ENCODE results near the gene MYOG.

The MYOG gene

DNA sequence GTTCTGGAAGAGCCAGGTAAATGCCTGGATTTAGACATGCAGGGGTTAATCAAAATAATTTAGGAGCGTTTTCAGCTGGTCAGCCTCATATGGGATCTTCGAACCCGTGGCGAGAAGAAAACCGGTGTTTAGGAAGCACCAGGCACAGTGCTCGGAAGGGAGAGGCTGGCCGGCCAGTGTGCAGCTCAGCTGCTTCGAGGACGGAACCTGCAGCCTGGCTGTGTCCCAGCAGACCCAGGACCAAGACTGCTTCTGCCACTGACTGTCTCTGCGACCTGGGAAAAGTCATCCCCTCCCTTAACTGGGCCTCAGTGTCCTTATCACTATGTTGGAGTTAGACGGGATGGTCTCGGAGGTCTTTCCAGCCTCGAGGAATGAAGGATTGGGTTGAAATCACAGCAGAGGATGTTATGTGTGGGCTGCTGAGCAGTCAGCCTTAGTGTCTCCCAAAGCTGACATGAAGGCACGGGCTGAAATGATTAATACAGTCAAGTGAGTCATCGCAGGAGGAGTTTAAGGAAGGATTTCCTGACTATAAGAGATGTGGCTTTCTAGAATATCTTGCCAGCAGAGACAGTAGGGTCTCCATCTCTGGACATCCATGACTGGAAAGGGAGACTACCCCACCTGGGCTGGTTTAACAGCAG lies 38.7 kb downstream of the MYOG start:
- DNase-seq (ENCODE audit: low spot score) = peak; percentile 87

DNA sequence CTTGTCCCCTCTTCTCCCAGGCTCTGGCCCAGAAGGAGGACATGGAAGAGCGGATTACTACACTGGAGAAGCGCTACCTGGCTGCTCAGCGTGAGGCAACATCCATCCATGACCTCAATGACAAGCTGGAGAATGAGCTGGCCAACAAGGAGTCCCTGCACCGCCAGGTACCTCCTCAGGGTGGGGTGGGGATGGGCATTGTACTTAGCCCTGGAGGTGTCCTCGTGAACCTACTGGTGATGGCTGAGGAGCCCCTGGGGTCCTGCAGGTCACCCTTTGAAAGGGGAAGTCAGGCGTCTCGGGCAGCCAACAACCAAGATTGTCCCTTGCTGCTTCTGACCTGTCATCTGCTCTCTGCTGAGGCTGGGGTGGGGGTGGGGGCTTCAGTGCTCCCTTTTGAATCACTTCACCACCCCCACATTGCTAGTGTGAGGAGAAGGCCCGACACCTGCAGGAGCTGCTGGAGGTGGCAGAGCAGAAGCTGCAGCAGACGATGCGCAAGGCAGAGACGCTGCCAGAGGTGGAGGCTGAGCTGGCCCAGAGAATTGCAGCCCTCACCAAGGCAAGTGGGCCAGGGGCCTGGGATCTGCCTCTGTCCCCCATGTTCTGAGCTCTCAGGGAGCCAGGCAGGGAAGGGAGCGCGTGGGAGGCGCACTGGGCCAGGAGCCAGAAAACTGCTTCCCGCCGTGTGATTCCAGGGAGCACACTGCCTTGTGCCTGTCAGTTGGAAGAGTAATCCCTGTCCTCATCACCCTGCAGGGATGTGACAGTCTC lies 39.8 kb downstream of the MYOG start:
- DNase-seq (ENCODE audit: low spot score) = no peak

DNA sequence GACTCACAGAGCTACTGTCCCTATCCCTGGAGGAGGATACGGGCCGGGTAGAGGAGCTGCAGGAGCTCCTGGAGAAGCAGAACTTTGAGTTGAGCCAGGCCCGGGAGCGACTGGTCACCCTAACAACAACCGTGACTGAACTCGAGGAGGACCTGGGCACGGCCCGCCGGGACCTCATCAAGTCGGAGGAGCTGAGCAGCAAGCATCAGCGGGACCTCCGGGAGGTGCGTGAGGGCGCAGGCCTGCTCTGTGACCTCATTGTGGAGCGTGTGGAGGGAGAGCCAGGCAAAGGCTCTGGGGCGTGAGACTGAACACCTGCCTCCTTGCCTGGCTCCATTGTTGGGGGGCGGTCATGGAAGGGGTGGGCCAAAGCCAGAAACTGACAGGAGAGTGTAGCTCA lies 40.5 kb downstream of the MYOG start:
- no peak for DNase-seq (ENCODE audit: low spot score)

DNA sequence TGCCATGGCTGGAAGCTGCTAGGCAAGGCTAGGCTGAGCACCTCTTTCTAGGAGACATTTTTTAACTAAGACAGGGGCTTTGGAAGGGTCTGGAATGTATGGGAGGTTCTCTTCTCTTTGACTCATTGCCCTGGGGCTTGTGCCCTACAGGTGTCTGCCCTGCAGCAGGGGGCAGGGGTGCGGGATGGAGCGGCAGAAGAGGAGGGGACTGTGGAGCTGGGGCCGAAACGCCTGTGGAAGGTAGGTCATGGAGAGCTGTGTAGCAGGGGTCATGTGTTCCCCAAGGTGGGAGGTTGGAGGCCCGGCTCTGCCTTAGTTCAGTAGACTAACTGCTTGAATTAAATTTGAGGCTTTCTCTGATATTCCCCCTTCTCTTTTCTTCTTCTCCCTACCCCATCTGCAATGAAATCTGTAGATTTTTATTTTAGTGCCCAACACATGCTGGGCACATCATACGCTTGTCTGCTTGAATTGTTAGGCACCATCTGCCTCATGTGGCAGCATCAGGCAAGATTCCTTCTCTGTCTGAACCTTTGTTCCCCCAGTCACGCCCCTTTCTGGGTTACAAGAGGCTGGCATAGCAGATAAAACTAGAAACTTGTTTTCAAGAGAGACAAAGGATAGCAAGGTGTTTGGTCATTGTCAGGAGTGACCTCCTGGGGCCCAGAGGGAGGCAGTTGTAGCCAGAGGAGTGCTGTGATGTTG lies 41.1 kb downstream of the MYOG start:
- DNase-seq (ENCODE audit: low spot score) = no peak

DNA sequence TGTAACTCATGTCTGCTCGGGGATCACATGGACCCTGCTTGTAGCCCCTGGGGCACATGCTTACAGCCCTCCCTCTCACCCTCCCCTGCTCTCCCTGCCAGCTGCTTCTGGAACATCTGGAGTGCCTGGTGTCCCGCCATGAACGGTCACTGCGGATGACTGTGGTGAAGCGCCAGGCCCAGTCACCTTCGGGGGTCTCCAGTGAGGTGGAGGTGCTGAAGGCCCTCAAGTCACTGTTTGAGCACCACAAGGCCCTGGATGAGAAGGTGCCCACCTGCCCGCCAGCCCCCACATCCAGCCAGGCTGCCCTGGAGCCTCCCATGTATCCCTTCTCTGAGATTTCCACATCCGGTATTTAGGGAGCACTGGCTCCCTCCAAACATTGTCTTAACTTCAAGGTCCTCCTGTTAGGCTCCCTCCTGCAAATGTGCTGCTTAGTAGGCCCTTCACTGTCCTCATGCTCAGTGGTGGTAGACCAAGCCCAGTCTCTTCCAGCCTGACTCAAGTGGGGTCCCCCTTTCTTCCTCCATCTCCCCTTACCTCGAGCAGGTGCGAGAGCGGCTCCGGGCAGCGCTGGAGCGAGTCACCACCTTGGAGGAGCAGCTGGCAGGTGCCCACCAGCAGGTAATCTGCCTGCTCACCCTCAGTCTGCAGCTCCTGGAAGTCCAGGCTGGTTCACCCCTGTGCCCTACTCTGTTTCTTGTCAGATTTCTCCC lies 41.8 kb downstream of the MYOG start:
- no peak for DNase-seq (ENCODE audit: low spot score)

DNA sequence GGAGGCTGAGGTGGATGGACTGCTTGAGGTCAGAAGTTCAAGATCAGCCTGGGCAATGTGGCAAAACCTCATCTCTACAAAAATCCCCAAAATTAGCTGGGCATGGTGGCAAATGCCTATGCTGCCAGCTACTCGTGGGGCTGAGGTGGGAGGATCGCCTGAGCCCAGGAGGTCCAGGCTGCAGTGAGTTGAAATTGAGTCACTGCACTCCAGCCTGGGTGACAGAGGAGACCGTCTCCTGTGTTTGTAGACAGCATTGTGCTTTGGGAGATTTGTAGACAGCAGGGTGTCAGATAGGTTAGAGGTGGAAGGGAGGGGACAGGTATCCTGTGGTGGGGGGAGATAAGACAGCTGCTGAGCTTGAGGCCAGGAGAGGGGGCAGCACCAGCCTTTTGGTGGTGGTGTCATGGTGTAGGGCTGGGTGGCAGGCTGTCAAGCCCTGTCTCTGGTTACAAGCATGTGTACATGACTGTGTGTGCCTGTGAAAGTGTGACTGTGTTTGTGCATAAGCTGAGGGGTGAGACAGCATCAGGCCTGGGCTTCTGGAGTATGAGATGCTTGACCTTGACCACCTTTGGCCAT lies 44.4 kb downstream of the MYOG start:
- DNase-seq (ENCODE audit: low spot score) = no peak

DNA sequence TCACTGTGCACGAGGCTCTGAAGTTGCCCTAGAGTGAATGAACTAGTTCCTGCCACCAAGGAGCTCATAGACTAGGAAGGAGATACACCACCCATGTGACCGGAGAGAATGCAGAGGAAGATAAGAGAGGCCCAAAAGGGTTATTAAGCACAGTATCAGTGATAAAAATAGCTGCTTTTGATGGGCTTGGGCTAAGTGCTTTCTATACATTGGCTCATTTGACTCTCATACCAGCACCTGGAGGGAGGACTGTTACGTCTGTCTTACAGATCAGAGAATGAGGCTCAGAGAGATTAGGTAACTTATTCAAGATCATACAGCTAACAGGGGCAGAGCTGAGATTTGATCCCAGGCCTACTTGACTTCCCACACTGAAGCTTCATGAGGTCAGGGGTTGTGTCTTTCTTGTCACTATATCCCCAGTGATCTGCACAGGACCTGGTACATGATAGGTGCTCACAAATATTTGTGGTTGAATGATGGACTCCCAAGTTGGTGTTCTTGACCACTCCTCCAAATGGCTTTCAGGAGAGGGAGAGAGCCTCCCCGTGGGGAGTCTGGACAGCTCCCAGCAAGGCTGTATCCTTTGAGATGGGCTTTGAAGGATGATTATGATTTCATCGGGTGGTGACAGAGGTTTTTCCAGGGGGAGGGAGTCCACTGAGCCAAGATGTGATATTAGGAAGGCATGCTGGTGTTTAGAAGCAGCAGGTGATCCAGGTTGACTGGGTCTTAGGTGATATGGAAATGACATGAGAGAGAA lies 45.1 kb downstream of the MYOG start:
- DNase-seq (ENCODE audit: low spot score) = no peak

DNA sequence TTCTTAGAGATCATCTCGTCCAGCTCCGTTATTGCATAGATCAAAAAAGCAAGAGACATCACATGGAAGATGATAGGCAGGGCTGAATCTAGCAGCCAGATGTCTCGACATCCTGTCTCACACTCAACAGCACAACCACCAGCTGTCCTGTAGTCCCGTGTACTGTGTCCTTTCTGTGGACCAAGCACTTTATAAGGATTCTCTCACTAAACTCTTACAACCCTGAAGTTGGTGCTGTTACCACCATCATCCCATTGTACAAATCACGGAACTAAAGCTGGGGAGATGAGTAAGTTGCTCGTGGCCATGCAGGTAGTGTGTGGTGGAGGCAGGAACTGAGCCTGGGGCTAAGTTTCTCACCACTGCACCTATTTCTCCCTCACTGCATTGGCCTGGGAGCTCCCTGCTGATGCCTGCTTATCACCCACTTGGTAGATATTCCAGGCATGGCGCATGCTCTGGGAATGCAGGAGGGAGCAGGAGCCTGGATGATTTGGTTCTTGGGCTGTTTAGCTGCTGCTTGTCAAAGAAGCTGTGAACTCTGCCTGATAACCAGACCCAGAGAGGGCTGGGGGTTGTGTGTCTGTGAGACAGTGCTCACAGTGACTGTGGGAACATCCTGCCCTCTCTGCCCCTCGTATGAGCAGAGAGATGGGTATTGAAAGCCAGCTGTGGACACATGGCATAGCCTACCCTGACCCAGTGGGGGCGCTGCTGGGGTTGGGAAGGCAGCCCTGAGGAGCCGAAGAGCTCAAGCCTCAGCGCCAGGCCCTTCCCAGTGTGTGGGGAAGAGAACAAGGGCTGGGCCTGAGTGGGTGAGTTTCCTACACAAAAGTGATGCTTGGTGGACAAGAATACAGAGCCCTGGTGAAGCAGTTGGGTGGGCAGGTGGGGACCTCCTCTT lies 46.0 kb downstream of the MYOG start:
- no peak for DNase-seq (ENCODE audit: low spot score)

DNA sequence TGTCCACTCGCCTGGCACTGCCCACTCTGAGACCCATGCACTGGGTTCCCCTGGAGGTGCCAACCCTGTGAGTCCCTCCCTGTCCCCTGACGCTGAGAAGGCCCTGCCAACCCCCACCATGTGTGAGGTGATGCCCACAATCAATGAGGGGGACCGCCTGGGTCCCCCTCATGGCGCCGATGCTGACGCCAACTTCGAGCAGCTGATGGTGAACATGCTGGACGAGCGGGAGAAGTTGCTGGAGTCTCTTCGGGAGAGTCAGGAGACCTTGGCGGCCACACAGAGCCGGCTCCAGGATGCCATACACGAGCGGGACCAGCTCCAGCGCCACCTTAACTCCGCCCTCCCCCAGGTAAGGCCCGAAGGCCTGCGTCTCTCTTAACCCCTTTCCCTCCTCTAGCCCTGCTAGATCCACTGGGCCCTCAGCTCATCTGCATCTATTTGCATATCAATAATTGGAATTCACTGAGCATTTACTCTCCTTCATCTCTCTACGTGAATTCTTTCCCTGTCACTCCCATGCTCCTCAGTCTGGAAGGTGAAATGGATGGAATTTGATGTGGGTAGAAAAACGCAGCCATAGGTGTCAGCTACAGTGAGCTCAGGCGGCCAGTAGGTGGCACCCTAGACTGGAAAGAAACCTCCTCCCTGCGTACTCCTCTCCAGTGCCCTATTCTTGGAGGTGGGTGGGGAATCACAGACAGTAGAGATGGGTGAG lies 46.8 kb downstream of the MYOG start:
- DNase-seq (ENCODE audit: low spot score) = peak; percentile 68

DNA sequence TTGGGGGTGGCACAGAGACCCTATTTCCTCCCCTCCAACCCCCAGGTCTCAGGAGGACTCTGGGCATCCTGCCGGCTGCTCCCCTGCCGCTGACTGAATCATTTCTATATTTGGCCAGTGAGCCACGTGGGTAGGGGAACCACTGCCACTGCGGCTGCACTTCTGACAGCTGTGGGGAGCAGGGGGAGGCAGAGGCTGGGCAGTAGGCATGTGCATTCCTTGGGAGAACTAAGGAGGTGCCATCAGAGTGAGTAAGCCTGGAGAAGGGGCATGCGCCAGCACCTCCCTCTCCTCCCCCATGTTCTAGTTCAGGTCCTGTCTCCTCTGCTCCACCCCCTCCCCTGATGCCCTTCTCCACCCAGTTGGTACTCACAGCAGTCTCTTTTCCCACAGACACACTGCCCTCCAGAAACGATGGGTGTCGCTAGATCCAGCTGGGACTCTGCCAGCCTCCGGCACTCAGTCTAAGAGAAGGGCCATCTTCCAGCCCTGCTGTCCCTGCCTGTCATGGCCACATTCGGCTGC lies 47.5 kb downstream of the MYOG start:
- DNase-seq (ENCODE audit: low spot score) = peak; percentile 40

DNA sequence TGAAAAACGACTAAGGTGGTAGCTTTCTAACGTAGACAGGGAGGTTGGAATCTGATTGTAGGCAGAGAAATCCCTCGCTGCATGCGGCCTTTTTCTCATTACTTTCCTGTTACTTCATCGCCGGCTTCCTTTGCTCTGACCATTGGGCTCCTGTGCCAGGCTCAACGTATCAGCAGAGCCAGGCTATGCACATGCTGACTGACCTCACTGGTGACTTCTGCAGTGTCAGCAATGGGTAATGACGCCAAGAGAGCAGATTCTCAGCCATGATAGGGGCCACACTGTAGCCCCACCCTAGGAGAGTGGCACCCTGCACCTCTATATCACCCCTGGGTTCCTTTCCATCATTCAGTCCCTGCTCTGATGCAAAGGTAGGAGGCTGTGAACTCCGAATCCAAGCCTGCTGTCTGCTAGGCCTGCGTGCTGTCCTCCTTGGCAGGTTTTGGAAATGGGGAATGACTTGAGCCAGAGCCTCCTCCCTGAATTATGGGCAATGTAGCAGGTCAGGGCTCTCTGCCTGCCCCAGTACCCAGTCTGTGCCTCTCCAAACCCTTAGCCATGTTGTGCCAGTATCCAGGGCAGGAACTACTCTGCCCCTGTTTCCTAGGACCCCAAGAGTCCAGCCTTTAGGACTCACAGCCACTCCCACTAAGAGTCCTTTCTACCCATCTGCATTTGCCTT lies 48.2 kb downstream of the MYOG start:
- DNase-seq (ENCODE audit: low spot score) = no peak

DNA sequence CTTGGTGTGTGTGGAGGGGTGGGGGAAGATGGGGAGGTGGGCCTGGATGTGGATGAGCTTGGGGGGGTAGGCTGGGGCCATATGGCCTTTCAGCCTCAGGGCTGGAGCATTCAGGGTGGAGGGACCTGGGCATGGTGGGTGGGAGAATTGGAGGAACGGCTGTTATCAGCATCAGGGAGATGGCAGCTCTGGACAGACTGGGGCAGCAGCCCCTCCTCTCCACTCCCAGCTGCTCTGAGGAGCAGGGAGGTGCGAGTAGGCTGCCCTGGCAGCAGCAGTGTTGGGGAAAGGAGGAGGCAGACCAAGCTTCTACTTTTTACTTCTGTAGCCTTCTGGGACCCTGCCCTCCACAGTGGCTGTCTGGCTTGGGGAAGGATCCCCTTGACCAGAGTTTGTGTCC lies 49.3 kb downstream of the MYOG start:
- DNase-seq (ENCODE audit: low spot score) = no peak

DNA sequence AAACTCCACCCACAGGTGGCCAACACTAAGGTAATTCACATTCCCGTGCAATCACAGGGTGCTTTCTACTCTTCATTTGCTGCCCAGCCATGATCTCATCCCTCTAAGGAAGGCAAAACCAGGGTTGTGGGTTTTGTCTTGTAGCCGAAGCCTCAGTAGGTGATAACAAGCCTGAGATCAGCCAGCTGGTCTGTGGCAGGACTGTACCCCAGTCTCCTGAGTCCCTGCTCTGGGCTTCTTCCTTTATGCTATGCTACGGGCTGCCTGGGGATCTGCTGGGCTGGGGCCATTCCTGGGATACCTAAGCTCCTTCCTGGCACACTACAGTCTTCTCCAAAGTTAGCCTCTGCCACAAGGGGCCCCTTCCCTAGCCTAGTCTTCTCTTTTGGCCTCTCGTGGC lies 49.7 kb downstream of the MYOG start:
- no peak for DNase-seq (ENCODE audit: low spot score)

DNA sequence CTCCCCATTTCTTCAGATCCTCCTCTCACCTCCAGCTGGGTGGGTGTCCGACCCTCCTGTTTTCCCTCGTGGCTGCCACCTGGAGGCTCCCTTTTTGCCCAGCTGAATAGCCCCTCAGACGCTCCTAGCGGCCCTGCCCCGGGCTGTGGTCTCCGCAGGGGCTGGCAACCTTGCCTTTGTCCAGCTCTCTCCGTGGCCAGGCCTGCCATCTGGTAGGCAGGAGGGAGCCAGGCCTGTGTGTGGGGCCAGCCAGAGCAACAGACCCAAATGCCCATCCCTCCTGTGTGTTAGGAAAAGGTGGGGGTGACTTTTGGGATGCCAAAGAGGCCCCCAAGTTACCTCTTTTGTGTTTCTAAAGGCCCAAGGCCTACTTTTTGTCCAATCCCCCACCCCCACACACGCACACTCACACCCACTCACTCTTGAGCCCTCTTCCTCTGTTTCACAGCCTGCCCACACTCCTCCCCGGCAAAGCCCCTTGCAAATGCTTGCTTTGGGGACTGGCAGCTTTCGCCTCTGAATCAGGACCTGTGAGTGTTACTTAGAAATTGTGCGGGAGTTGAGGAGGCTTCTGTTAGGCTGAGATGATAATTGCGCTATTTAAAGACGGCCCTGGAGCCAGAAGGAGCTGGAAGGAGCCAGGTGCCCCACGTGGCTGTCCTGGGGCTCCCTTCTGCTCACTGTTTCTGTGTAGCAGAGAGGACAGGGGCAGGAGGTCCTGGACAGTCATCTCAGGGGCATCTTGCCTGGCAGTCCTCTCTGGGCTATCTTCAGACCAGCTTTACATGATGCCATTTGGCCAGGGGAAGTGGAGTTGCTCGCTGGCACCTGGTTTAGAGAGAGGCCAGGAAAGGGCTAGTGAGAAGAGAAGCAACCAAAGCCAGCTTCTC lies 50.5 kb downstream of the MYOG start:
- no peak for DNase-seq (ENCODE audit: low spot score)

DNA sequence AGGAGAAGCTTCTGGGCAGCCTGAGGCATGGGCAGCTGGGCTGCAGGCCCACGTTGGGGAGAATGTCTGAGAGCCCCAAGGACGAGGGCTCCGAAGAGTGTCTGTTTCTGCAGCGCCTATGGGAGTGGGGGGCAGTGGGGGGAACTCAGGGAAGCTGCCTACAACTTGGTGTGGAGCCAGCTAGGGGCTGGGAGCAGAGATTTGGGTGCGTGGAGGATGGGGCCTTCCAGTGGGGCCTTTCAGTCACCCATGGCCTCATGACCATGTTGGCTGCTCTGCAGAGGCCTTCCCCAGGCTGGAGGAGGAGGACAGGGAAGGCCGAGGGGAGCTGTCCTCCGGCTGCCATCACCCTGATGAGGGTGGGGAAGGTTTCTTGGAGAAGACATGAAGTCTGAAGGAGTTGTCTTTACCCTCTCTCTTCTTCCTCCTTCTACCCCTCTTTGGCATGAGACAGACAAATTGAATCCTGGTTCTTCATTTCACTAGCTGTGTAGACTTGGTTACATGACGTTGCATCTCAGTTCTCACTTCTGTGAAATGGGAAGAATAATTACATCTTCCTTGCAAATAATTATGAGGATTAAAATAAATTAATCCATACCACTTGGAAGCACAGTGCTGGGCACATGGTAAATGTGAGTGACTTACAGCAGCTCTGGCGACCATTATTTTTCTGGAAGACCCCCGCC lies 51.2 kb downstream of the MYOG start:
- no peak for DNase-seq (ENCODE audit: low spot score)

DNA sequence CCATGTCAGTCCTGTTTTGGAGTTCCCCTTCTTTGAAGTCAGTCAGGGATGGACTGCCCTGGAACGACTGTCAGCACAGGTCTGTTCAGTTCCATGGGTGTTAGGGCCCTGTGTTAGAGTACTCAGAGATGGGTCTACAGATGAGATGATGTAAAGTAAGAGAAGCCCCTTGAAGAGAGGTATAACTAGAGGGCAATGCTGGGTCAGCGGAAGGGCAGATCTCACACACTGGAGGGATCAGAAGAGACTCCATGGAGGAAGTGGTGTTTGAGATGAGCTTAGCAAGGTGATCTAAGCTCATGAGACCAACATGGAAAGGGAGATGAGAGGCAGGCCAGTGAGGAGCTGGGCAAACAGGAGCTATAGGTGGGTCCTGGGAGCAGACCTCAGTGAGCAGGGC lies 51.9 kb downstream of the MYOG start:
- DNase-seq (ENCODE audit: low spot score) = no peak

DNA sequence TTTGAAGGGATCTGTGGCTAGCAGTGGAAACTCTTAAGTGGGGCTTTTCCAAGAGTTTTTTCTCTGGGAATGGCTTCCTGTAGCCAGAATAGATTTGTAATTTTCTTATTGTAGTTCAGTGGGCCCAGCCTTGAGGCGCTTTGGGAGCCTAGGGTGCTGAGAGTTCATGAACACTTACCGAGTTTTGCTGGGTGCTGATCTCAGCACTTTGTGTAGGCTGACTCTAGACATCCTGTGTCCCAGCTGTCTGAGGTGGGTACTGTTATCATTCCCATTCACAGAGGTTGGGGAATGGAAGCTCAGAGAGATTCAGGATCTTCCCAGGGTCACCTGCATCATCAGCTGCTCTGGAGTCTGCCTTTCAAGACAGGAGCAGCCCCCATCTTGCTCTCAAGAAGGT lies 52.5 kb downstream of the MYOG start:
- no peak for DNase-seq (ENCODE audit: low spot score)
